GM19099 (cell line): ENCODE results near the gene PHLPP2.

Experiments used
- POLR2A ChIP-seq: IDR thresholded peaks from 3 replicates; pipeline ENCODE4 v1.6.1; 2011; ENCODE audit warnings: low read depth; ENCODE audit not compliant: insufficient read length; ENCODE audit errors: extremely low read depth

Gene PHLPP2

GRCh38 chr16:71724320-71724751 lies at the start of gene PHLPP2:
PHLPP2 (minus strand) TSS chr16:71724701; CDS start chr16:71714795, 9,906 bp downstream.
- no peak for TF ChIP-seq POLR2A

GRCh38 chr16:71771571-71771970 lies 47.1 kb upstream of the PHLPP2 start:
- no peak for TF ChIP-seq POLR2A

DNA sequence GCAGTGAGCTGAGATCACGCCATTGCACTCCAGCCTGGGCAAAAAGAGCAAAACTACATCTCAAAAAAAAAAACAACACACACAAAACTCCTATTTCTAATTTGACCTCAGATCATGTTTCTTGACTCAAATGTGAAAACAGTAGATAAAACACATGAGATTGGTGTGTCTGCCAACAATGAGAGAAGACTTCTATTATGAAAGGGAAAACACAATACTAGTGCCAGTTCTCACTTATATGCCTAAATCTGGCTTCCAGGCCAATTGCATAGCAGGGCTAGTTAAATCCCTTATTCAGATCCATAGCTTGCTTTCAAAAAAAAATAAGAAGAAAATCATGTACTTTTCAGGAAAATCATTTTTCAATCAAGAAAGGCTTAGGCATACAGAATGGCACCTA lies 44.7 kb upstream of the PHLPP2 start:
- no peak for TF ChIP-seq POLR2A

GRCh38 chr16:71767060-71767900 lies 42.8 kb upstream of the PHLPP2 start:
- TF ChIP-seq POLR2A = no peak

DNA sequence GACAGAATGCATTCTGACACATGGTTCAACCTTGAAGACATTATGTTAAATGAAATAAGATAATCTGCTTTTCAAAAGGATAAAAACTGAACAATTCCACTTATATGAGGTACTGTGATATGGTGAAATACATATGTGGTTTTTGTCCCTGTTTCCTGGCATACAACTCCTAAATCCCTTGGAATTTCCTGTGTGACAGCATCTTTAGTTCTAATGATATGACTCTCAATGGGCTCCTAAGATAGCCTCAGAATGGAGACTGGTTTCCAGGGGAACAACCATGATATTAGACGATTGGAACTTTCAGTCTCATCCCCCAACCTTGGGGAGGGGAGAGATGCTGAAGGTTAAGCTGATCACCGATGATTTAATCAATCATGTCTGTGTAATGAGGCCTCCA lies 37.7 kb upstream of the PHLPP2 start:
- TF ChIP-seq POLR2A = no peak

DNA sequence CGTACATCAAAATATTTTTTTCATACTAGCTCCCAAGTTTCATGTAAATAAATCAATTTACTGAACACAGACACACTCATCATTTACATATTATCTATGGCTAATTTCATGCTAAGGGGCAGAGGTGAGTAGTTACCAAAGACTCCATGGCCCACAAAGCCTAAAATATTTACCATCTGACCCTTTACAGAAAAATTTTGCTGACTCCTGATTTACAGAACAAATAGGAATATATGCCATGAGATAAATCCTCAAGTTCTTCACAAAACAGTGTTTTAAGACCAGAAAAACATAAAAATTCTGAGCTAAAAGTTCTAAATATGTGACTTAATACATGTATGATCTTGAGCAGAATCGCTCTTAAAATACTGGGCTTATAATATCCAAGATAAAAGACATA lies 36.6 kb upstream of the PHLPP2 start:
- no peak for TF ChIP-seq POLR2A

GRCh38 chr16:71758293-71758760 lies 33.8 kb upstream of the PHLPP2 start:
- no peak for TF ChIP-seq POLR2A

DNA sequence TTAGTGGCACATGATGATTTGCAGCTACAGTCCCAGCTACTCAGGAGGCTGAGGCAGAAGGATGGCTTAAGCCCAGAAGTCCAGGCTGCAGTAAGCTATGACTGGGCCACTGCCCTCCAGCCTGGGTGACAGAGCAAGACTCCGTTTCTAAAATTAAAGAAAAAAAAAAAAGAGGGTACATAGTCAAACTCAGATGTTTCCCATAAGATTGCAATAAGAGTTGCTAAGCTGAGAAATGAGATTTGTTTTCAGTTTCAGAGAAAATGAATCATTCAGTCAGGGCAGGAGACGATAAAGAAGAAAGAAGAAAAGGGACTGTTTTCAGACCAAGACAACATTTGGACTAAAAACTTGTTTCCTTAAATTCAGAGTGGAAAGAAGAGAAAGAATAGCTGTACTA lies 30.2 kb upstream of the PHLPP2 start:
- no peak for TF ChIP-seq POLR2A

DNA sequence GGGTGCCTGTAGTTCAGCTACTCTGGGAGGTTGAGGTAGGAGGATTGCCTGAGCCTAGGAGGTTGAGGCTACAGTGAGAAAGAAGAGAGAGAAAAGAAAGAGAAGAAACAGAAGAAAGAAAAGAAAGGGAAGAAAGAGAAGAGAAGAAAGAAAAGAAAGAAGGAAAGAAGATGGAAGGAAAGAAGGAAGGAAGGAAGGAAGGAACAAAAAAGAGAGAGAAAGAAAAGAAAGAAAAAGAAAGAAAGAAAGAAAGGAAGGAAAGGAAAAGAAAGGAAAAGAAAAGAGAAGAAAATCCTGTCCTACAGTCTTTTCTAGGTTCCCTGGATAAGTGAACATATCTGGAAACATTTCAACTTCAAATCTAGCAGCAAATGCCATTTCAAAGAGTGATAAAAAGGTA lies 29.6 kb upstream of the PHLPP2 start:
- TF ChIP-seq POLR2A = no peak

DNA sequence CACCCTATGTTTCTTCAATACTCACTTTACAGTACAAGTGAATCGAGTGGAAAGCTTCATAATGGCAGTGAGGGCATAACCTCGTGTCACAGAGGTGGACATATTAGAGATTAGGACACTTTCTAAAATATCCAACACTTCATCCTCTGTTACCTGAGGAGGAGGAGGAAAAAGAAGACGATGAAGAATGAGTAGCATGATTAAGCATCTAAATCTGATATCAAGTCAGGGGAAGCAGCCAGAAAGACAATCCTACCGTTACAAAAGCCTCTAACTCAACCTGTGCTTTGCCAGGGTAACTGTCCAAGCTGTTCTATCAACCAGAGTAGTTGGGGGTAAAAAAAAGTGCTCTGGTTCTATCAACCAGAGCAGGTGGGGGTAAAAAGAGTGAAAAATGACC lies 23.7 kb upstream of the PHLPP2 start:
- TF ChIP-seq POLR2A = no peak

- no peak for TF ChIP-seq POLR2A
Measured at GRCh38 chr16:71746442-71747046, 22.0 kb upstream of the PHLPP2 start.

GRCh38 chr16:71738855-71739254 lies 14.4 kb upstream of the PHLPP2 start:
- no peak for TF ChIP-seq POLR2A

- TF ChIP-seq POLR2A = no peak
Measured at GRCh38 chr16:71737501-71737900, 13.0 kb upstream of the PHLPP2 start.

GRCh38 chr16:71734511-71734910 lies 10.0 kb upstream of the PHLPP2 start:
- no peak for TF ChIP-seq POLR2A

DNA sequence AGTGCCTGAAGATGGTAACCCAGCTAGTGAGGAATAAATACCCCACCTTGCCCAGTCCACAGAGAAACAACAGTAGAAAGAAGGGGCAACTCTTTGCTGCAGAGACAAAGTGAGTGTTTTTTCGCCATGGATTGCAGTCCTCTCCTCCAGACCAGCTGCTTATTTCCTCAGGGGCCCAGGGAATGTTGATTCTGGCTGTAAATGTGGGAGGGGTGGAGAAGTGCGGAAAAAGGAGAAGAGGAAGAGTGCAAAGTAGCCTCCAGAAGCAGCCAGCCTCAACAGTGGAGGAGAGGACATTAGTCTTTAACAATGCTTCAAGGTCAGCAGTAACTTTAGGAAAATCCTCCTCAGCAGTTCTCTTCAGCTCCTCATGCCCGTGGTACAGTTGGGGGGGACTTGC lies 8.1 kb upstream of the PHLPP2 start:
- no peak for TF ChIP-seq POLR2A

DNA sequence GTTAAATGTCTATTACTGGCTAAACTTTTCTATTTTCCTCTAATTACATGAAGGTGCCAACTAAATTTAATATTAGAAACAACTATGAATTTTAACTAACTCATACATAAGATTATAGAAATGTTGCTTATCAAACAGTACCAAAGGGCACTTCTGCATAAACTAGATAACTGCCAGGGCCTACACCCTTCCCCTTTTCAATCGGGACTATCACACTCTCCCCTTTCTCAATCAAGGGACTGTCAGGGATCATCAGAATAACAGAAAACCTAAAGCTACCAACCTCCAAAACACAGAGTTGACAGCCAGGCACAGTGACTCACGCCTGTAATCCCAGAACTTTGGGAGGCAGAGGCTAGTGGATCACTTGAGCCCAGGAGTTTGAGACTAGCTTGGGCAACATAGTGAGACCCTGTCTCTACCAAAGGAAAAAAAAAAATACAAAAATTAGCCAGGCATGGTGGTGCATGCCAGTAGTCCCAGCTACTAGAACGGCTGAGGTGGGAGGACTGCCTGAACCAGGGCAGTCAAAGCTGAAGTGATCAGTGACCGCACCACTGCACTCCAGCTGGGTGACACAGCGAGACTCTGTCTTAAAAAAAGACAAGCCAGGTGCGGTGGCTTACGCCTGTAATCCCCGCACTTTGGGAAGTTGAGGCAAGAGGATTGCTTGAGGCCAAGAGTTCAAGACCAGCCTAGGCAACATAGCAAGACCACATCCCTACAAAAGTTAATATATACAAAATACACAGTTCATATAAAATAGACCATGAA lies 3.2 kb upstream of the PHLPP2 start:
- no peak for TF ChIP-seq POLR2A
